Neural cell (in vitro differentiated cells): ENCODE data around the gene MYOD1.

Experiments
- CTCF ChIP-seq: fragments of 450-650 bp; IDR thresholded peaks from 2 replicates; pipeline ENCODE4 v1.5.1; 2014; ENCODE audit warnings: antibody characterized with exemption, mild to moderate bottlenecking, moderate library complexity; ENCODE audit not compliant: poor library complexity, severe bottlenecking
- EP300 ChIP-seq: fragments of 450-650 bp; conservative IDR thresholded peaks from 2 replicates; pipeline ENCODE4 v1.6.1; 2014; ENCODE audit warnings: antibody characterized with exemption, mild to moderate bottlenecking, moderate library complexity; ENCODE audit not compliant: poor library complexity, severe bottlenecking
- EZH2 ChIP-seq: fragments of 200-600, 300-800 bp; shearing (Covaris generic), sonication (generic); IDR thresholded peaks from 2 replicates; pipeline ENCODE4 v1.6.1; 2014; ENCODE audit warnings: antibody characterized with exemption, low read length, borderline replicate concordance, mild to moderate bottlenecking; ENCODE audit not compliant: insufficient read depth, poor library complexity, severe bottlenecking
- POLR2AphosphoS5 ChIP-seq: IDR thresholded peaks from 2 replicates; pipeline ENCODE4 v1.6.1; 2012
- REST ChIP-seq: IDR thresholded peaks from 2 replicates; pipeline ENCODE4 v1.6.1; 2012; ENCODE audit warnings: borderline replicate concordance
- SMC3 ChIP-seq: fragments of 450-650 bp; conservative IDR thresholded peaks from 2 replicates; pipeline ENCODE4 v1.6.1; 2014; ENCODE audit warnings: antibody characterized with exemption, mild to moderate bottlenecking, moderate library complexity; ENCODE audit not compliant: poor library complexity

GRCh38 chr11:17719938-17720795 is 796 bp downstream of the MYOD1 start:
- TF ChIP-seq CTCF (peak; percentile 39), EP300 (no peak), EZH2 (no peak), SMC3 (peak; percentile 49), POLR2AphosphoS5 (no peak), REST (no peak)
